NCI-H1105 (cell line): Measurements from ENCODE around the gene ARAP1.

Source experiments
- DNase-seq: peaks from one replicate; lab custom pipeline; 2025; lab: John Stamatoyannopoulos, UW

The ARAP1 gene

GRCh38 chr11:72635933-72636332 is 116.3 kb downstream of the ARAP1 start:
- DNase-seq, result no peak

- no peak for DNase-seq
Observed at GRCh38 chr11:72635309-72635915, 116.8 kb downstream of the ARAP1 start.
